IMR-90 (cell line): ENCODE measurements around the gene SLX4IP.

Experiments
- CEBPB ChIP-seq: IDR thresholded peaks from 2 replicates; pipeline ENCODE4 v1.6.1; 2012; ENCODE audit warnings: low read depth, low read length, improper control_type of control experiment
- MXI1 ChIP-seq: IDR thresholded peaks from 2 replicates; pipeline ENCODE4 v1.6.1; 2012; ENCODE audit warnings: low read depth, mild to moderate bottlenecking, low read length, moderate library complexity, borderline replicate concordance
- POLR2A ChIP-seq: IDR thresholded peaks from 2 replicates; pipeline ENCODE4 v1.6.1; 2012; ENCODE audit warnings: mild to moderate bottlenecking, low read depth, low read length
- RAD21 ChIP-seq: IDR thresholded peaks from 2 replicates; pipeline ENCODE4 v1.6.1; 2012; ENCODE audit warnings: low read length, improper control_type of control experiment
- RCOR1 ChIP-seq: IDR thresholded peaks from 2 replicates; pipeline ENCODE4 v1.6.1; 2012; ENCODE audit warnings: mild to moderate bottlenecking, low read length, improper control_type of control experiment; ENCODE audit not compliant: insufficient replicate concordance
- SMC3 ChIP-seq: fragments of 150-350 bp; IDR thresholded peaks from 2 replicates; pipeline ENCODE4 v1.6.1; 2016; ENCODE audit warnings: low read depth, mild to moderate bottlenecking, antibody characterized with exemption, low read length, moderate library complexity
- USF2 ChIP-seq: fragments of 150-350 bp; IDR thresholded peaks from 2 replicates; pipeline ENCODE4 v1.6.1; 2017; ENCODE audit warnings: mild to moderate bottlenecking, antibody characterized with exemption, low read length, low read depth
- TF ChIP-seq, protein P1 (sequence below): conservative IDR thresholded peaks from 2 replicates; pipeline ENCODE4 v1.5.1; 2012; ENCODE audit warnings: mild to moderate bottlenecking, low read depth, low read length, improper control_type of control experiment
- TF ChIP-seq, protein P2 (sequence below): fragments of 150-350 bp; IDR thresholded peaks from 2 replicates; pipeline ENCODE4 v1.6.1; 2016; ENCODE audit warnings: low read depth, mild to moderate bottlenecking, low read length, moderate library complexity, borderline replicate concordance

DNA sequence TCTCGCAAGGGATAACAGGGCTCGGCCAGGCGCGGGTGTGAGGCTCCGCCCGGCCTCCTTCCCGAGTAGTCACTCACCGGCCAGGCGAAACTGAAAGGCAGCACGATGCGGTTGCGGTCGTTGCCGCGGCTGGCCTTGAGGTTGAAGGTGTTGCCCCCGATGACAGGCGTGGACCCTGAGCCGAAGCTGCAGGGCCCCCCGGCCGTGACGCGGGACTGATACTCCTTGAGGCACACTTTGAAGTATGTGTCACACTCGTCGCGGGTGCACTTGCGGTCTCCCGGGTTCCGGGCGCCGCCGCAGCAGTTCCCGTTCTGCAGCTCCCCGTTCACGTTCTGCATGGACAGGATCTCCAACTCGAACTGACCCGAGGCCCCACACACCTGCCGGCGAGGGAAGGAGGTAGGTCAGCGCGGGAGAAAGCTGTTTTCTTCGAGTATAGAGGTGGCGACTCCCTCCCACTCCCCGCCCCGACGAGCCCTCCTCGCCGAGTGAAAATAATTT lies 237.6 kb downstream of the SLX4IP start:
- TF ChIP-seq, protein P1, sequence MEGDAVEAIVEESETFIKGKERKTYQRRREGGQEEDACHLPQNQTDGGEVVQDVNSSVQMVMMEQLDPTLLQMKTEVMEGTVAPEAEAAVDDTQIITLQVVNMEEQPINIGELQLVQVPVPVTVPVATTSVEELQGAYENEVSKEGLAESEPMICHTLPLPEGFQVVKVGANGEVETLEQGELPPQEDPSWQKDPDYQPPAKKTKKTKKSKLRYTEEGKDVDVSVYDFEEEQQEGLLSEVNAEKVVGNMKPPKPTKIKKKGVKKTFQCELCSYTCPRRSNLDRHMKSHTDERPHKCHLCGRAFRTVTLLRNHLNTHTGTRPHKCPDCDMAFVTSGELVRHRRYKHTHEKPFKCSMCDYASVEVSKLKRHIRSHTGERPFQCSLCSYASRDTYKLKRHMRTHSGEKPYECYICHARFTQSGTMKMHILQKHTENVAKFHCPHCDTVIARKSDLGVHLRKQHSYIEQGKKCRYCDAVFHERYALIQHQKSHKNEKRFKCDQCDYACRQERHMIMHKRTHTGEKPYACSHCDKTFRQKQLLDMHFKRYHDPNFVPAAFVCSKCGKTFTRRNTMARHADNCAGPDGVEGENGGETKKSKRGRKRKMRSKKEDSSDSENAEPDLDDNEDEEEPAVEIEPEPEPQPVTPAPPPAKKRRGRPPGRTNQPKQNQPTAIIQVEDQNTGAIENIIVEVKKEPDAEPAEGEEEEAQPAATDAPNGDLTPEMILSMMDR = no peak
- TF ChIP-seq, protein P2, sequence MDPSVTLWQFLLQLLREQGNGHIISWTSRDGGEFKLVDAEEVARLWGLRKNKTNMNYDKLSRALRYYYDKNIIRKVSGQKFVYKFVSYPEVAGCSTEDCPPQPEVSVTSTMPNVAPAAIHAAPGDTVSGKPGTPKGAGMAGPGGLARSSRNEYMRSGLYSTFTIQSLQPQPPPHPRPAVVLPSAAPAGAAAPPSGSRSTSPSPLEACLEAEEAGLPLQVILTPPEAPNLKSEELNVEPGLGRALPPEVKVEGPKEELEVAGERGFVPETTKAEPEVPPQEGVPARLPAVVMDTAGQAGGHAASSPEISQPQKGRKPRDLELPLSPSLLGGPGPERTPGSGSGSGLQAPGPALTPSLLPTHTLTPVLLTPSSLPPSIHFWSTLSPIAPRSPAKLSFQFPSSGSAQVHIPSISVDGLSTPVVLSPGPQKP = no peak
- TF ChIP-seq SMC3 (peak; percentile 22; the same call in 1 of the 2 replicates), POLR2A (no peak), RCOR1 (no peak), CEBPB (no peak), MXI1 (peak; percentile 13; the same call in 1 of the 2 replicates), USF2 (no peak), RAD21 (peak; percentile 12; the same call in 1 of the 2 replicates)
